HepG2 (cell line): ENCODE results near the gene MRPL48. TPM values are rescaled to one million over a fixed set of nuclear protein-coding genes. Genes with fewer than 3 reads are reported as not detected.

Source experiments
- ARID5B ChIP-seq: IDR thresholded peaks from 2 replicates; pipeline ENCODE4 v1.4.0; 2020; ENCODE audit warnings: mild to moderate bottlenecking, missing genetic modification reagents
- ATF1 ChIP-seq: IDR thresholded peaks from 2 replicates; pipeline ENCODE4 v1.6.1; 2016; ENCODE audit warnings: mild to moderate bottlenecking, control low read depth
- EZH2 ChIP-seq: conservative IDR thresholded peaks from 2 replicates; pipeline ENCODE4 v1.6.1; 2012; ENCODE audit warnings: mild to moderate bottlenecking, low read depth, low read length, moderate library complexity
- ISL2 ChIP-seq: sonication (generic); formaldehyde crosslinking; IDR thresholded peaks from 2 replicates; pipeline ENCODE4 v1.5.0; 2020; ENCODE audit warnings: missing genetic modification reagents
- KLF13 ChIP-seq: sonication (generic); formaldehyde crosslinking; IDR thresholded peaks from 2 replicates; pipeline ENCODE4 v1.4.0; 2020; ENCODE audit warnings: mild to moderate bottlenecking, missing genetic modification reagents
- NBN ChIP-seq: fragments of 450-650 bp; conservative IDR thresholded peaks from 2 replicates; pipeline ENCODE4 v1.6.1; 2017
- NFIB ChIP-seq: sonication (generic); formaldehyde crosslinking; IDR thresholded peaks from 2 replicates; pipeline ENCODE4 v1.9.0; 2021; ENCODE audit warnings: missing genetic modification reagents, mild to moderate bottlenecking, borderline replicate concordance
- POGK ChIP-seq: sonication (generic); formaldehyde crosslinking; conservative IDR thresholded peaks from 2 replicates; pipeline ENCODE4 v1.8.0; 2022; ENCODE audit warnings: mild to moderate bottlenecking, moderate library complexity, missing genetic modification reagents
- POLR2AphosphoS5 ChIP-seq: IDR thresholded peaks from 2 replicates; pipeline ENCODE4 v1.6.1; 2012; ENCODE audit warnings: low read depth, low read length
- SIN3B ChIP-seq: fragments of 150-350 bp; IDR thresholded peaks from 2 replicates; pipeline ENCODE4 v1.6.1; 2014; ENCODE audit warnings: low read length
- SMYD3 ChIP-seq: sonication (generic); formaldehyde crosslinking; IDR thresholded peaks from 2 replicates; pipeline ENCODE4 v1.8.1; 2023; ENCODE audit warnings: mild to moderate bottlenecking, missing genetic modification reagents
- SP1 ChIP-seq, 2 experiments: fragments of 450-650 bp in 1 of 2; sonication (generic) in 1 of 2; formaldehyde crosslinking in 1 of 2; IDR thresholded peaks; 2 replicates each; pipeline versions ENCODE4 v1.4.0 to v1.6.1; 2016 to 2020; ENCODE audit warnings: missing genetic modification reagents in 1 of 2
- SRSF1 ChIP-seq: fragments of 200-400 bp; formaldehyde crosslinking; optimal IDR thresholded peaks from 2 replicates; pipeline ENCODE3; 2017; ENCODE audit warnings: mild to moderate bottlenecking, low read depth, low read length, moderate library complexity
- TAF1 ChIP-seq: sonication (generic); formaldehyde crosslinking; IDR thresholded peaks from 2 replicates; pipeline ENCODE4 v1.4.0; 2020; ENCODE audit warnings: missing genetic modification reagents
- TGIF2 ChIP-seq: IDR thresholded peaks from 2 replicates; pipeline ENCODE4 v1.6.1; 2016; ENCODE audit warnings: control low read depth, missing compliant biosample characterization
- ZBTB43 ChIP-seq: sonication (generic); formaldehyde crosslinking; conservative IDR thresholded peaks from 2 replicates; pipeline ENCODE4 v1.4.0; 2020; ENCODE audit warnings: missing genetic modification reagents
- ZC3H13 ChIP-seq: sonication (generic); formaldehyde crosslinking; IDR thresholded peaks from 2 replicates; pipeline ENCODE4 v1.8.1; 2023; ENCODE audit warnings: mild to moderate bottlenecking, missing genetic modification reagents, moderate library complexity
- ZNF281 ChIP-seq: sonication (generic); formaldehyde crosslinking; IDR thresholded peaks from 2 replicates; pipeline ENCODE4 v1.4.0; 2020; ENCODE audit warnings: missing genetic modification reagents, borderline replicate concordance
- ZNF343 ChIP-seq: sonication (generic); formaldehyde crosslinking; IDR thresholded peaks from 2 replicates; pipeline ENCODE4 v1.4.0; 2020; ENCODE audit warnings: mild to moderate bottlenecking, missing genetic modification reagents
- ZNF451 ChIP-seq: sonication (generic); formaldehyde crosslinking; IDR thresholded peaks from 2 replicates; pipeline ENCODE4 v1.5.0; 2020; ENCODE audit warnings: mild to moderate bottlenecking, missing genetic modification reagents
- ZNF616 ChIP-seq: sonication (generic); formaldehyde crosslinking; IDR thresholded peaks from 2 replicates; pipeline ENCODE4 v1.5.0; 2020; ENCODE audit warnings: low read depth, mild to moderate bottlenecking, missing genetic modification reagents
- ZNF644 ChIP-seq: IDR thresholded peaks from 2 replicates; pipeline ENCODE4 v1.6.1; 2016; ENCODE audit warnings: low read depth
- ZNF790 ChIP-seq: sonication (generic); formaldehyde crosslinking; IDR thresholded peaks from 2 replicates; pipeline ENCODE4 v1.8.0; 2022; ENCODE audit warnings: missing genetic modification reagents, mild to moderate bottlenecking, borderline replicate concordance
- polyA plus RNA-seq, 8 experiments: library from polyadenylated mRNA; depleted of rRNA in 3 of 8; stranded (reverse) in 7 of 8; unstranded in 1 of 8; fragments of >200 nt; fragmentation: Illumina TruSeq in 4 of 8; extraction: Trizol in 4 of 8; gene quantifications; 2 replicates each; pipeline versions ENCODE4 v1.2.1 to v1.2.3, GENCODE V29; 2011 to 2016; ENCODE audit warnings: low read depth in 4 of 8, missing spikeins in 1 of 8, mixed read lengths in 1 of 8; ENCODE audit not compliant: insufficient read depth in 1 of 8
- total RNA-seq, 5 experiments: library from RNA; depleted of rRNA; stranded (reverse); fragments of >200 nt; fragmentation: Illumina TruSeq; extraction: Trizol; gene quantifications; 2 replicates each; pipeline ENCODE4 v1.2.3, GENCODE V29; 2016; ENCODE audit warnings: low read depth in 1 of 5

MRPL48 gene
- total and polyA plus RNA-seq, 2 of the 13 experiments (the other 11 are each of a cell fraction or from before 2014, with no cell fraction given), result 61.2 to 67.9 TPM

- TF ChIP-seq ZNF343 (CRISPR knock-in tag) (no peak), POGK (CRISPR knock-in tag) (no peak), ZBTB43 (CRISPR knock-in tag) (no peak), EZH2 (no peak), KLF13 (CRISPR knock-in tag) (no peak), NFIB (CRISPR knock-in tag) (no peak), ATF1 (CRISPR knock-in tag) (no peak), ZNF451 (CRISPR knock-in tag) (no peak), SRSF1 (no peak), ZNF644 (CRISPR knock-in tag) (0 out of 2 replicates have a peak, but pooled peaks have one; percentile 35), ZNF281 (CRISPR knock-in tag) (no peak), SIN3B (no peak), ZNF616 (no peak), ISL2 (no peak), TAF1 (no peak), ARID5B (CRISPR knock-in tag) (peak; percentile 72), ZC3H13 (CRISPR knock-in tag) (no peak), NBN (no peak), SP1 (IDR thresholded peaks at IDR 0.05) (no peak), SP1 (CRISPR knock-in tag; IDR thresholded peaks at IDR 0.05) (no peak), ZNF790 (no peak), SMYD3 (CRISPR knock-in tag) (no peak), POLR2AphosphoS5 (peak; percentile 26; the same call in 1 of the 2 replicates), TGIF2 (CRISPR knock-in tag) (no peak)
Observed at GRCh38 chr11:73748300-73748699, 39.4 kb upstream of the MRPL48 start (continued).
